ENCODE data around the gene SLC22A13. TPM values are rescaled to one million over a fixed set of nuclear protein-coding genes. Genes with fewer than 3 reads are reported as not detected.
"Not testable (repeated sequence)": the region's sequence is repeated elsewhere in the genome, so short reads cannot be mapped to it uniquely, and the experiment has no call there.

Gene SLC22A13
- total RNA-seq, 1 donor from 2014 or later: 0.30 TPM

GRCh38 chr3:38306941-38307340, 41.3 kb downstream of the SLC22A13 start:
- DNase-seq: no peak

GRCh38 chr3:38307599-38307998, 42.0 kb downstream of the SLC22A13 start:
- no peak for DNase-seq

- no peak for DNase-seq
Observed at GRCh38 chr3:38308456-38308855, 42.8 kb downstream of the SLC22A13 start.

GRCh38 chr3:38311476-38311875, 45.9 kb downstream of the SLC22A13 start:
- DNase-seq: no peak

- no peak for DNase-seq
Observed at GRCh38 chr3:38311941-38312340, 46.3 kb downstream of the SLC22A13 start.

- no peak for DNase-seq
Observed at GRCh38 chr3:38312356-38312755, 46.7 kb downstream of the SLC22A13 start.

- DNase-seq: no peak
Observed at GRCh38 chr3:38313263-38313662, 47.7 kb downstream of the SLC22A13 start.

- DNase-seq: no peak
Observed at GRCh38 chr3:38313695-38314094, 48.1 kb downstream of the SLC22A13 start.

GRCh38 chr3:38314112-38314763, 48.6 kb downstream of the SLC22A13 start:
- no peak for DNase-seq

GRCh38 chr3:38314764-38315487, 49.3 kb downstream of the SLC22A13 start:
- no peak for DNase-seq

- DNase-seq: no peak
Observed at GRCh38 chr3:38315488-38316230, 50.0 kb downstream of the SLC22A13 start.

- no peak for DNase-seq
Observed at GRCh38 chr3:38316356-38317191, 51.0 kb downstream of the SLC22A13 start.

- no peak for DNase-seq
Observed at GRCh38 chr3:38317192-38317759, 51.7 kb downstream of the SLC22A13 start.

GRCh38 chr3:38318766-38319671, 53.4 kb downstream of the SLC22A13 start:
- no peak for DNase-seq

- DNase-seq: not testable (repeated sequence)
Observed at GRCh38 chr3:38320638-38321037, 55.0 kb downstream of the SLC22A13 start.

- no peak for DNase-seq
Observed at GRCh38 chr3:38323060-38323459, 57.4 kb downstream of the SLC22A13 start.

GRCh38 chr3:38325256-38325655, 59.6 kb downstream of the SLC22A13 start:
- DNase-seq: no peak

GRCh38 chr3:38327335-38328009, 61.9 kb downstream of the SLC22A13 start:
- no peak for DNase-seq
